Measurements from ENCODE around the gene RALGDS. TPM values are rescaled to one million over a fixed set of nuclear protein-coding genes. Genes with fewer than 3 reads are reported as not detected.
A peak's percentile ranks its signal among the peaks of the same experiment; 100 is the strongest.

Gene RALGDS
- total and polyA plus RNA-seq, 9 of the 15 experiments (the other 6 are each of a cell fraction or from before 2014, with no cell fraction given) = 0.75 to 43.3 (median 27.1) TPM

- TF ChIP-seq ZNF407 (IDR thresholded peaks at IDR 0.05; ENCODE audit: low read depth) = no peak
- no peak for TF ChIP-seq ATF4 (CRISPR knock-in tag; IDR thresholded peaks at IDR 0.05)
- no peak for TF ChIP-seq ZFPM2 (CRISPR knock-in tag; IDR thresholded peaks at IDR 0.05)
- TF ChIP-seq MXD1 (CRISPR knock-in tag; IDR thresholded peaks at IDR 0.05; ENCODE audit: borderline replicate concordance, poor library complexity, severe bottlenecking) = no peak
- 0 out of 2 replicates have a peak, but pooled peaks have one; percentile 37 for TF ChIP-seq ETS1 (conservative IDR thresholded peaks at IDR 0.05; ENCODE audit: control insufficient read depth, low read depth, low read length)
- TF ChIP-seq TAF7 (tag; IDR thresholded peaks at IDR 0.05) = no peak
- TF ChIP-seq HDAC1 (IDR thresholded peaks at IDR 0.05) = peak in 1 of 2 experiments; percentile 93; a peak in 2 of 4 replicates
- TF ChIP-seq ZNF764 (CRISPR knock-in tag; IDR thresholded peaks at IDR 0.05; ENCODE audit: low read depth) = no peak
- TF ChIP-seq JUNB (CRISPR knock-in tag; conservative IDR thresholded peaks at IDR 0.05) = no peak
- TF ChIP-seq POLR2G (IDR thresholded peaks at IDR 0.05; ENCODE audit: low read depth, low read length) = peak; percentile 71
- TF ChIP-seq KLF16 (IDR thresholded peaks at IDR 0.05) = no peak
- TF ChIP-seq SMARCA4 (IDR thresholded peaks at IDR 0.05) = peak; percentile 72
- 0 out of 2 replicates have a peak, but pooled peaks have one; percentile 33 for TF ChIP-seq ZNF24 (IDR thresholded peaks at IDR 0.05)
- no peak for TF ChIP-seq ZNF133 (CRISPR knock-in tag; IDR thresholded peaks at IDR 0.05)
- no peak; the same call in 1 of the 2 replicates for TF ChIP-seq ETV5 (CRISPR knock-in tag; IDR thresholded peaks at IDR 0.05; ENCODE audit: low read depth)
- TF ChIP-seq KDM1A (IDR thresholded peaks at IDR 0.05) = no peak
- peak; percentile 65 for TF ChIP-seq CBX1 (IDR thresholded peaks at IDR 0.05; ENCODE audit: low read depth)
- 0 out of 2 replicates have a peak, but pooled peaks have one; percentile 26 for TF ChIP-seq CBFA2T3 (IDR thresholded peaks at IDR 0.05)
These were observed 23.3 kb upstream of the RALGDS start (continued) for GRCh38 chr9:133144142-133144903.
